Activated naive CD4-positive, alpha-beta T cell treated with anti-CD3 and anti-CD28 coated beads for 36 hours (primary cell): ENCODE results near the gene TMEM183A. TPM values are rescaled to one million over a fixed set of nuclear protein-coding genes. Genes with fewer than 3 reads are reported as not detected.

Experiments used
- CTCF ChIA-PET: fragments of 350-600 bp; sonication (Branson Sonifier 250); formaldehyde crosslinking; loops from one replicate; lab custom pipeline; 2021; ENCODE audit warnings: antibody characterized with exemption; lab: Charles Lee
- DNase-seq: peaks from one replicate; pipeline ENCODE4 v3.0.0-alpha.2; 2020
- H3K27ac Mint-ChIP-seq: one replicate; pipeline ENCODE4 v1.8.0; 2021; ENCODE audit warnings: mild to moderate bottlenecking, mixed read lengths
- H3K27me3 Mint-ChIP-seq: one replicate; pipeline ENCODE4 v1.8.0; 2021; ENCODE audit warnings: low read depth, mixed read lengths
- H3K36me3 Mint-ChIP-seq: one replicate; pipeline ENCODE4 v1.8.0; 2021; ENCODE audit warnings: low read depth, mixed read lengths
- H3K4me1 Mint-ChIP-seq: one replicate; pipeline ENCODE4 v1.8.0; 2021; ENCODE audit warnings: low read depth, mixed read lengths
- H3K4me3 Mint-ChIP-seq: one replicate; pipeline ENCODE4 v1.8.0; 2021; ENCODE audit warnings: mild to moderate bottlenecking, moderate library complexity, mixed read lengths
- H3K9me3 Mint-ChIP-seq: one replicate; pipeline ENCODE4 v1.8.0; 2021; ENCODE audit warnings: mixed read lengths
- intact Hi-C: fragments of 100-400 bp; cut with micrococcal nuclease; formaldehyde crosslinking; loops from one replicate; pipeline ENCODE4 v1.15.1; 2023
- total RNA-seq, 2 experiments: library from RNA; stranded (reverse); gene quantifications; one replicate each; pipeline ENCODE4 v1.2.3, GENCODE V29; 2021

TMEM183A gene
- total RNA-seq, 2 experiments from 2014 or later, result 80.3 to 90.6 TPM

GRCh38 chr1:203052601-203053000 lies 45.4 kb downstream of the TMEM183A start:
- Mint-ChIP-seq H3K9me3 (no peaks in the 10 kb centered on the region), H3K27ac (no peak overlapping the region), H3K27me3 (peaks cover 5% of the 10 kb centered on the region), H3K4me1 (no peaks in the 10 kb centered on the region), H3K36me3 (no peaks in the 10 kb centered on the region), H3K4me3 (no peak overlapping the region)
- no peak for DNase-seq
- CTCF ChIA-PET, result interaction anchor here (4.9 kb wide), 1 partner anchor 13 kb away, joined by 24 read pairs; no protein-coding TSS in a partner anchor
- intact Hi-C loops, result no loop called here

- Mint-ChIP-seq H3K4me1 (no peaks in the 10 kb centered on the region), H3K27ac (no peak overlapping the region), H3K36me3 (no peaks in the 10 kb centered on the region), H3K27me3 (peaks cover 5% of the 10 kb centered on the region), H3K9me3 (no peaks in the 10 kb centered on the region), H3K4me3 (no peak overlapping the region)
- CTCF ChIA-PET, result interaction anchor here (1.1 to 4.9 kb wide), 2 partner anchors 12 to 14 kb away, joined by 3 to 24 read pairs; no protein-coding TSS in a partner anchor
- DNase-seq, result no peak
- intact Hi-C loops, result no loop called here
Observed at GRCh38 chr1:203054184-203054583, 47.0 kb downstream of the TMEM183A start.

DNA sequence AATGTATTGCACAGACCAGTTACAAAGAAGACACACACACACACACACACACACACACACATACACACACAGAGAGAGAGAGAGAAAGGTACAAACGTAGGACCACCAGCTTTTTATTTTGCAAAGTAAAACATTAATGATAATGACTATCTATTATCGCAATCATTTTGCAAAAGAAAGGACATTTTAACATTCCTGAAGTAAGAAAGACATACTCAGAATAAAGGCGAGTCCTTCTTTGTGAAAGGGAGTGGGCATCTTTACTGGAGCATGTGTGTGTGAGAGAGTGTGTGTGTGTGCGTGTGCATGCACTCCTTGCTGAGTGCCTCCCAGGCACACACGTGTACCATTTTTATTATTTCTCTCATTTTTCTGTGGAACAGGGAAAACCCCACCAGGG lies 47.5 kb downstream of the TMEM183A start:
- Mint-ChIP-seq H3K4me1 (no peaks in the 10 kb centered on the region), H3K27me3 (peaks cover 5% of the 10 kb centered on the region), H3K36me3 (no peaks in the 10 kb centered on the region), H3K4me3 (no peak overlapping the region), H3K27ac (no peak overlapping the region), H3K9me3 (no peaks in the 10 kb centered on the region)
- no peak for DNase-seq
- intact Hi-C loops, result no loop called here
- CTCF ChIA-PET, result interaction anchor here (1.1 to 4.9 kb wide), 2 partner anchors 12 to 15 kb away, joined by 3 to 24 read pairs; no protein-coding TSS in a partner anchor

GRCh38 chr1:203055161-203055799 lies 48.1 kb downstream of the TMEM183A start:
- no peak overlapping the region for H3K4me3 Mint-ChIP-seq
- CTCF ChIA-PET, result interaction anchor here (0.6 to 1.4 kb wide), 3 partner anchors 15 to 193 kb away, joined by 3 to 6 read pairs (median 4); no protein-coding TSS in a partner anchor

DNA sequence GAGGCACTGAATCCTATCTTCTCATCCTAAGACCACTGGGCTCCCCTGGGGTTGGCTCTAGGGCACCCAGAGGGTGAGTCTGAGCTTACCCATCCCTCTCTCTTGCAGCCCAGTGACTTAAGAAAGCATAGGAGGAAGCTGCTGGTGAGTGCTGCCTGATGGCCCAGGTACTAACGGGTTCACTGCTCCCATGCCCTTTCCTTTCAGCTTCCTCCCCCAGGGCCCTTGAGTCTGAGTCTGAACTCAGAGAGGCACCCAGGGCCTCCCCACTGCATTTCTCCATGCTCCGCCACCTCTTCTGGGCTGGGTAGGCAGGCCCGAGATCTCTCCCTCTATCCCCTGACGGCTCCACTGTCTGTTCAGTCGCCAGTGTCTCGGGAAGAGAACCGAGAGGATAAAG lies 48.8 kb downstream of the TMEM183A start:
- intact Hi-C loops, result no loop called here
- DNase-seq, result no peak
- H3K9me3 Mint-ChIP-seq, result no peaks in the 10 kb centered on the region
- peaks cover 2% of the 10 kb centered on the region for H3K36me3 Mint-ChIP-seq
- H3K4me3 Mint-ChIP-seq, result no peak overlapping the region
- no peaks in the 10 kb centered on the region for H3K4me1 Mint-ChIP-seq
- H3K27me3 Mint-ChIP-seq, result peaks cover 5% of the 10 kb centered on the region
- CTCF ChIA-PET, result interaction anchor here (0.6 to 1.4 kb wide), 3 partner anchors 16 to 194 kb away, joined by 3 to 6 read pairs (median 4); no protein-coding TSS in a partner anchor
- H3K27ac Mint-ChIP-seq, result no peak overlapping the region

More at GRCh38 chr1:203055161-203055799, 48.1 kb downstream of the TMEM183A start:
- peaks cover 2% of the 10 kb centered on the region for H3K36me3 Mint-ChIP-seq
- no peak for DNase-seq
- no peaks in the 10 kb centered on the region for H3K4me1 Mint-ChIP-seq
- H3K27ac Mint-ChIP-seq, result no peak overlapping the region
- peaks cover 5% of the 10 kb centered on the region for H3K27me3 Mint-ChIP-seq
- no peaks in the 10 kb centered on the region for H3K9me3 Mint-ChIP-seq
- intact Hi-C loops, result no loop called here

- Mint-ChIP-seq H3K36me3 (peaks cover 2% of the 10 kb centered on the region), H3K4me1 (no peaks in the 10 kb centered on the region), H3K27ac (no peak overlapping the region), H3K9me3 (no peaks in the 10 kb centered on the region), H3K27me3 (peaks cover 4% of the 10 kb centered on the region), H3K4me3 (no peak overlapping the region)
- intact Hi-C loops, result no loop called here
- peak; percentile 14 for DNase-seq
- CTCF ChIA-PET, result interaction anchor here (0.6 to 3.0 kb wide), 4 partner anchors 16 to 337 kb away, joined by 3 to 10 read pairs (median 4); no protein-coding TSS in a partner anchor
Observed at GRCh38 chr1:203056516-203056915, 49.3 kb downstream of the TMEM183A start.

GRCh38 chr1:203057911-203058675 lies 50.9 kb downstream of the TMEM183A start:
- DNase-seq, result no peak
- intact Hi-C loops, result no loop called here
- CTCF ChIA-PET, result interaction anchor here (0.7 to 3.0 kb wide), 4 partner anchors 19 to 775 kb away, joined by 3 to 10 read pairs (median 3); no protein-coding TSS in a partner anchor
- H3K36me3 Mint-ChIP-seq, result peaks cover 2% of the 10 kb centered on the region
- no peaks in the 10 kb centered on the region for H3K9me3 Mint-ChIP-seq
- H3K4me3 Mint-ChIP-seq, result no peak overlapping the region
- no peaks in the 10 kb centered on the region for H3K4me1 Mint-ChIP-seq
- no peak overlapping the region for H3K27ac Mint-ChIP-seq
- no peaks in the 10 kb centered on the region for H3K27me3 Mint-ChIP-seq

GRCh38 chr1:203058676-203058935 lies 51.4 kb downstream of the TMEM183A start:
- no peak for DNase-seq
- H3K36me3 Mint-ChIP-seq, result peaks cover 2% of the 10 kb centered on the region
- H3K4me1 Mint-ChIP-seq, result no peaks in the 10 kb centered on the region
- intact Hi-C loops, result no loop called here
- no peak overlapping the region for H3K27ac Mint-ChIP-seq
- no peaks in the 10 kb centered on the region for H3K27me3 Mint-ChIP-seq
- no peaks in the 10 kb centered on the region for H3K9me3 Mint-ChIP-seq
- H3K4me3 Mint-ChIP-seq, result no peak overlapping the region
- CTCF ChIA-PET, result interaction anchor here (0.7 to 3.0 kb wide), 3 partner anchors 19 to 774 kb away, joined by 3 to 10 read pairs (median 3); no protein-coding TSS in a partner anchor

DNA sequence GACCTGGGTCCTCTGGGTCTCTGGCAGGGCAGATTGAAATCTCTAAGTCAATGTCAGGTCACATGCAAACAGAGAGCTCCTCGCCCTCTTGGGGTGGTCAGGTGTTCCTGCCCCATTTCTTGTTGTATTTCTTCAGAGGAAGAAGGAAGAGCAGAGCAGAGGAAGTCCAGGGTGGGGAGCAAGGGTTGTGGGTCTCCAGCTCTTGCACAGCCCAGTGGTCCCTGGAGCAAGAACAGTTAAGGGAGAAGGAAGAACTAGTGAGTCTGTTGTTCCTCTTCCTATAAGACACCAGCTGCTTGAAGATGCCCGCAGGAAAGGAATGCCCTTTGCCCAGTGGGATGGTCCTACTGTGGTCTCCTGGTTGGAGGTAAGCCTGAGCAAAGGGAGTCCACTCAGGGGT lies 52.3 kb downstream of the TMEM183A start:
- intact Hi-C loops, result no loop called here
- H3K27me3 Mint-ChIP-seq, result no peaks in the 10 kb centered on the region
- H3K4me3 Mint-ChIP-seq, result no peak overlapping the region
- peaks cover 2% of the 10 kb centered on the region for H3K36me3 Mint-ChIP-seq
- no peaks in the 10 kb centered on the region for H3K4me1 Mint-ChIP-seq
- H3K9me3 Mint-ChIP-seq, result no peaks in the 10 kb centered on the region
- no peak for DNase-seq
- CTCF ChIA-PET, result interaction anchor here (1.5 to 3.0 kb wide), 2 partner anchors 20 to 157 kb away, joined by 3 to 10 read pairs; no protein-coding TSS in a partner anchor
- H3K27ac Mint-ChIP-seq, result no peak overlapping the region

DNA sequence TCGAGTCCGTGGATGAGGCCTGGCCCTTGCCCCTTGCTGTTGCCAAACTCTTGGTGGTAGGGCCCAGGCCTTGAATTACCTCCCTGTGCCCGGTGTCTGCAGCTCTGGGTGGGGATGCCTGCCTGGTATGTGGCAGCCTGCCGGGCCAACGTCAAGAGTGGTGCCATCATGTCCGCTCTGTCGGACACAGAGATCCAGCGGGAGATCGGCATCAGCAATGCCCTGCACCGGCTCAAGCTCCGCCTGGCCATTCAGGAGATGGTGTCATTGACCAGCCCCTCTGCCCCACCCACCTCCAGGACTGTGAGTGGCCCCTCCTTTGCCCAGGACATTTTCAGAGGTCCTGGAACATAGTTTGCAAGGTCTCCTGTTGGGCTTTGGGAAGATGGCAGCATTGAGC lies 52.9 kb downstream of the TMEM183A start:
- intact Hi-C loops, result no loop called here
- CTCF ChIA-PET, result interaction anchor here (1.6 kb wide), 1 partner anchor 21 kb away, joined by 8 read pairs; no protein-coding TSS in a partner anchor
- no peaks in the 10 kb centered on the region for H3K9me3 Mint-ChIP-seq
- H3K4me3 Mint-ChIP-seq, result no peak overlapping the region
- no peak overlapping the region for H3K27ac Mint-ChIP-seq
- H3K36me3 Mint-ChIP-seq, result peaks cover 2% of the 10 kb centered on the region
- DNase-seq, result no peak
- no peaks in the 10 kb centered on the region for H3K27me3 Mint-ChIP-seq
- no peaks in the 10 kb centered on the region for H3K4me1 Mint-ChIP-seq

DNA sequence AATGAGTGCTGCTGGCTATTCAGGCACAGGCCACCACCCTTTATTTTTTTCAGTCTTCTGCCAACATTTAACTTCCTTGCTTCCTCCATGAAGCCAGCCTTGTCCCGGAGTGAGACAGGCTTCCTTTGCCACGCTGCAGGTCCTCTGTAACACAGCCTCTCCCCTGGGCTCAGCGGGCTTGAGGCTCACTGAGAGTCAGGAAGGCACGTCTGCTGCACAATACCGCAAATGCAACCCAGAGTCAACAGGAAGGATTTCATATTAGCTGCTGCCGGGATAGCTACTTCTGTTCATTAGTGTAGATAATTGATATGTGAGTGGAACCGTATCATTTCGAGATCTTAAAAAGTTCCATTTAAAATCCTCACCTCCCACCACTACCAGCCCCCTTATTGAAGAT lies 56.1 kb downstream of the TMEM183A start:
- no peak overlapping the region for H3K4me3 Mint-ChIP-seq
- DNase-seq, result no peak
- intact Hi-C loops, result no loop called here
- H3K27me3 Mint-ChIP-seq, result no peaks in the 10 kb centered on the region
- CTCF ChIA-PET, result interaction anchor here (2.3 kb wide), 1 partner anchor 24 kb away, joined by 10 read pairs; no protein-coding TSS in a partner anchor
- no peak overlapping the region for H3K27ac Mint-ChIP-seq
- peaks cover 2% of the 10 kb centered on the region for H3K36me3 Mint-ChIP-seq
- no peaks in the 10 kb centered on the region for H3K9me3 Mint-ChIP-seq
- no peaks in the 10 kb centered on the region for H3K4me1 Mint-ChIP-seq

- Mint-ChIP-seq H3K27ac (no peak overlapping the region), H3K9me3 (no peaks in the 10 kb centered on the region), H3K4me3 (no peak overlapping the region), H3K36me3 (no peaks in the 10 kb centered on the region), H3K27me3 (no peaks in the 10 kb centered on the region), H3K4me1 (no peaks in the 10 kb centered on the region)
- CTCF ChIA-PET, result interaction anchor here (1.6 kb wide), 1 partner anchor 26 kb away, joined by 7 read pairs; no protein-coding TSS in a partner anchor
- DNase-seq, result no peak
- intact Hi-C loops, result no loop called here
Observed at GRCh38 chr1:203065191-203065590, 58.0 kb downstream of the TMEM183A start.
